GM19455 (cell line): ENCODE measurements around the gene KLC3.

Source experiments
- ATAC-seq: cut with Tn5 transposase; IDR thresholded peaks from one replicate; pipeline ENCODE4 v1.9.1; 2021; ENCODE audit not compliant: unreplicated experiment

KLC3 gene

DNA sequence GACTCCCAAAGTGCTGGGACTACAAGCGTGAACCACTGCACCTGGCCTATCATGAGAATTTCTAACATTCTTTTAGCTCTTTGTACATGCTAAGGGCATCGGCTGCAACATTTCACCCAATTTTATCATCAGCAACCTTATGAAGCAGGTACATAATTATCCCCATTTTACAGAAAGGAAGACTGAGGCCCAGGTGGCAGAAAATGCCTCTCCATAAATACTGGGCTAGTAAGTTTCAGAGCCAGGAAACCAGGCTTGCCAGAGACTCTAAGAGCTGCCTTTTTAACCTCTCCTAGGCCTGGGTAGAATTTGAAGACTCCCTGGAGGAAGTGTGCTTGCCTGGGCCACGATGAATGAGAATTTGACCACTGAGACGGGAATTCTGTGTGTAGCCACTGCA, 27.6 kb downstream of the KLC3 start:
- ATAC-seq, result no peak

DNA sequence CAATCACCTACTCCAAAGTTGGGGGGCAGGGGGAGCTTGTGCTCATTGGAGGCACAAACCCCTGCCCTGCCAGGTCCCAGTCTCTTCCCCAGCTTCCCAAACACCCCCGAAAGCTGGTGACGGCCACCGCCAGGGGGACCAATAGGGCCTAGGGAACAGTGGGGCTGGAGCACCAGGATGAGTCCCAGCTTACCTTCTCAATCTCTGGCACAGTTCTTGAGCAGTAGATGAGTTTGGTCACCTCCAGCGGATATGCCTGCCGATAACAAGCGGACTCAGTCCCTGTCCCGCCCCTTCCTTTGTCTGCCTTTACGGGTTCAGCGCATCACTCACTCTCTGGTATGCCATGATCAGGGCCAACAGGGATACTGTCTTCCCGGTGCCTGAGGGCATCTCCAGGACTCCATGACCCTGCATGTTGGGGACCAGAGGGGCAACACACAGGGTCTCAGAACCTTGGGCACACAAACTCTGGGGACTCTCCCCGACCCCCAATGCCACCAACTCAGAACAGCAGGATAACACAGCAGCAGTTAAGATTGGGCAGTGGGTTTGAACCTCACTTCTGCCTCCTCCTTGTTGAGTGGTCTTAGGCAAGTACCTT, 28.3 kb downstream of the KLC3 start:
- ATAC-seq, result no peak

DNA sequence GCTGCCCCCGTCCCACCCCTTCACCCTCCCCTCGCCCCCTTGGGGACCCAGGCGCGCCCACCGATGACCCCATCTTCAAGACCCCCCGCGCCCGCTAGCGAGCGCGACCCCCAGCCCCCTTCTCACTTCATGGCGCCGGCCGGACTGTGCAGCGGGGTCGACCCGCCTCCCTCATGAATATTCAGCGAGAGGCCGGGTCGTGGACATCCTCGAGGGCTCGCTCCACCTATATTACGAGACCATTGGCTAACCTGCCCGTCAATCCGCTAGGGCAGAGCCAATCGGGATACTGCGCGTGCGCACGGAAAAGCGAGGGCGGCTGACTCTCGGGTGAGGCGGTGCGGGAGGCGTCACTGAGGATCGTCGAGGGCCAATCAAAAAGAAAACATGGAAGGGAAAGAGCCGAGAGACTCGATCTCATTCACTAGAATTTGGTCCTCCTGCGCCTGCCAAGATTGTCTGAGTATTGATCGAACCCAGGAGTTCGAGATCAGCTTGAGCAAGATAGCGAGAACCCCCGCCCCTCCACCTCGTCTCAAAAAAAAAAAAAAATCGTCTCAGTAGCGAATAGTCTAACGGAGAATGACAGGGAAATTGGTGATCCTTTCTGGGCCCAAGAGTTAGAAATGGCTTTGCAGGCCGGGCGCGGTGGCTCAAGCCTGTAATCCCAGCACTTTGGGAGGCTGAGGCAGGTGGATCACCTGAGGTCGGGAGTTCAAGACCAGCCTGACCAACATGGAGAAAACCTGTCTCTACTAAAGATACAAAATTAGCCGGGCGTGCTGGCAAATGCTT, 30.1 kb downstream of the KLC3 start, which contains the start of gene ERCC2:
Gene ERCC2 (minus strand): TSS at position 164 of the 795 bp plus-strand sequence. CDS start 33 bp downstream, at position 131.
- peak; percentile 93 for ATAC-seq

DNA sequence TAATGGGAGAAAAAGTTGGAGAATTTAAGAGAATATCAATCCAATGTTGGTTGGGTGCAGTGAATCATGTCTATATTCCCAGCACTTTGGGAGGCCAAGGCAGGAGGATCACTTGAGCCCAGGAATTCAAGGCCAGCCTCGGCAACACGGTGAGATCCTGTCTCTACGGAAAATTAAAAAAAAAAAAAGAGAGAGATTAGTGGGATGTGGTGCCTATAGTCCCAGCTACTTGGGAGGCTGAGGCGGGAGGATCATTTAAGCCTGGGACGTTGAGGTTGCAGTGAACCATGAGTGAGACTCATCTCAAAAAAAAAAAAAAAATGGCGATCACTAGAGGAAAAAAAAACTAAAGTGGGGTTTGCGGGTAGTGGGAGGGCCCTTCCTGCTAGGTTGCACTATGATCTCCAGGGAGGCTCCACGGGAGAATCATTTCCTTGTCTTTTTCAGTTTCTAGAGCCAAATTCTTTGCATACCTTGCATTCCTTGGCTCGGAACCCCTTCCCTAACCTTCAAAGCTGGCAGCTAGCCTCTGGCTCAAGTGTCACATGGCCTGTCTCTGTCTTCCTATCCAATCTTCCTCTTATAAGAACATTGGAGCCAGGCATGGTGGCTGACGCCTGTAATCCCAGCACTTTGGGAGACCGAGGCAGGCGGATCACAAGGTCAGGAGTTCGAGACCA, 35.6 kb downstream of the KLC3 start:
- ATAC-seq, result no peak

DNA sequence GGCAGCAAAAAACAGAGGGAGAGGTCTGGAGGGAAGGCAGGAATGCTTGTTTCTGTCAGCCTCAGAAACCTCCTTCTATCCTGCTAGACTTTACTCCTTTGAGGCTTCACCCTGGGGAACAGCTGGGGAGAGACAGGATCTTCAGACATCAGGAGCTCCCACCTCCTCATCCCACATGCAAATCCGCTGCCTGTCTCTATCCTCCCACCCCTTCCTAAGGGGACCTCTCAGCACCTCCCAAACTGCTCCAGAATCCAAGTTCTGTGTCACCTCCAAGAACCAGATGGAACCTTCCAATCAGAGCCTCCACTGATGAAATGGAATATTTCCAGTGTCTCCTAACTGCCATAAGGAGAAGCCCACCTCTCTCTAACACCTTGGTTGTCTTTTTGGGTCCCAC, 39.6 kb downstream of the KLC3 start:
- no peak for ATAC-seq

DNA sequence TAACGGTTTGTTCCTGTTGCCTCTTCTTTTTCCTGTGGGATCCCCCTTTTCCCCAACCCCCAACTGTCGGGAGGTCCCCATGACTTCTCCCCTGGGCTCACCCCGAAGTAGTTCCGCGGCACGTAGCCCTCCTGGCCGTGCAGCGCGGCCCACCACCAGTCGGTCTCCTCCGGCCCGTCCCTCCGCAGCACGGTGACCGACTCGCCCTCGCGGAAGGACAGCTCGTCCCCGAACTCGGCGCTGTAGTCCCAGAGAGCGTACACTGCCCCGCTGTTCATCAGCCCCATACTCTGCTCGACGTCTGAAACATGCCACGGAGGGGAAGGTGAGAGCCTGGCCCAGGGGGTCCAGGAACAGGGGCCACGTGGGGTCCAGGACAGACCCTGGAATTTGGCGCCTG, 41.9 kb downstream of the KLC3 start:
- no peak for ATAC-seq

DNA sequence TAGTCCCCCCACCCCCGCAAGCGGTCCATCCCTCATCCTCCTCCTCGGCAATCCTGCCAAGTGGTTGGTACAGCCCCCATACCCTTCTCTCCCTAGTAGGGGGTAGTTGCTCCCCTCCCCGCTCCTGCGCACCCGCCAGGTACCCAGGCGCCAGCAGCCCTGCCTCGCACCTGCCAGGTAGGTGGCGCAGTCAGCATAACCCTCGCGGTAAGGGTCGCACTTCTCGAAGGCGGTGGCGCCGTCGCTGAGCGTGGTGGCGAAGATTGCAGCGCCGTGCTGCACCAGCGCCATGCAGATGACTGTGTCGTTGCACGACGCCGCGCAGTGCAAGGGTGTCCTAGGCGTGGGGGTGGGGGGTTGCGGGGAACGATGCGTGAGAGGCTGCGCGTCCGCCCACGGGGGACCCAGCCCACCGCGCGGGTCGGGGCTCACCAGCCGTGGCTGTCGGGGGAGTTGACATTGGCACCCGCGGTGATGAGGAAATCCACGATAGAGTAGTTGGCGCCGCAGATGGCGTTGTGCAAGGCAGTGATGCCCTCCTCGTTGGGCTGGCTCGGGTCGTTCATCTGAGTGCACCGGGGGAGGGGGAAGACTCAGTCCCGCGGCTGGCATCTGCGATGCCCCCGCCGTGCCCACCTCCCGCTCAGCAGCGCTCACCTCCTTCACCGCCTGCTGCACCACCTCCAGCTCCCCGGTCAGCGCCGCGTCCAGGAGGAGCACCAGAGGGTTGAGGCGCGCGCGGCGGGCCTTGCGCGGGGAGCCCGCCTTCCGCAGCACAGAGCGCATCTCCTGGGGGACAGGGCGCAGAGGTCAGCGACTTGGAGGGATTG, 45.1 kb downstream of the KLC3 start:
- ATAC-seq, result no peak

DNA sequence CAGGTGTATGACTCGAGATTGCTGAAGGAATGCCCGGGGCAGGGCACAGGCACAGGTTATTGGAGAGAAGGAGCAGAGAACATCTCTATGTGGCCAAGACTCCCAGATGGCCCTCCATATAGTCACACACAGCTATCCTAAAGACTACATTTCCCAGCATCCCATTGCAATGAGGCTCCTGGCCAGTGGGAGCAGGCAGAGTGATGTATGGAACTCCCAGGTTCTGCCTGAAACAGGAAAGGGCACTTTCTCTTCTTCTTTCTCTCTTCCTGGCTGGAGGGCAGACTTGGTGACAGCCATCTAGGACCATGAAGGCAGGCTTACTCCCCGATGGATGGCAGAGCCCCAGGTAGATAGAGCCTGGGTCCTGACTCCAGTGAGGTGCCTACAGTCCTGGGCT, 50.8 kb downstream of the KLC3 start:
- ATAC-seq, result no peak

DNA sequence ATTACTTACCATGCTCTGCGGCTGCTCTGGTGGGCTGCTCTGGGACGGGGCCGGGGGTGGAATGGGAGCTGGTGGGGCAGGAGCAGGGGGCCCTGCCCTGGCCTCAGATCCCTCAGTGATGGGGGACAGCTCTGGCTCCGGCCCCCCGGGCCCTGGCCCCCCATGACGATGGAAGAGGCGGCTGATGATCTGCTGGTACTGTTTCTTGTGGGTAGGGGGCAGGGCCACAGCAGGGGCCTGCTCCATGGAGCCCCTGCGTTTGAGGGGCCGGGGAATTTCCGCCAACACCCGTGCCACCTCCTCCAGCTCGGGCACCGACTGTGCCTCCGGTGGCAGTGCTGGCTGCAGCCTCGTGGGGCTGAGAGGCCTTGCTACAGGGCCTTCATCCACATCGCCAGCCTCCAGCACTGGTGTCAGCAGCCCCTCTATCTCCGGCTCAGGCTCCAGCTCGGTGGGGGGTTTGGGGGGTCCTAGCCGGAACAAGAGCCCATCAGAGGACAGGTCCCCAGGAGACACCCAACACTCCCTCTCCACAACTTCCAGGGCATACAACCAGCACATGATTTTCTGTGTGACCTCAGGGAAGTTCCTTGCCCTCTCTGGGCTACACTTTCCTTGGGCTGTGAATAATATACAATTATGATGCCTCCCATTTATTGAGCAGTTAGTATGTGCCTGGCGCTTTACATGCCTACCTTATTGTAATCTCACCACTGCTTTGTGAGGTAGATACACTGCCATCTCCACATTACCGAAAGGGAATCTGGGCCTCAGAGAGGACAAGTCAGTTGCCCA, 51.5 kb downstream of the KLC3 start:
- no peak for ATAC-seq

DNA sequence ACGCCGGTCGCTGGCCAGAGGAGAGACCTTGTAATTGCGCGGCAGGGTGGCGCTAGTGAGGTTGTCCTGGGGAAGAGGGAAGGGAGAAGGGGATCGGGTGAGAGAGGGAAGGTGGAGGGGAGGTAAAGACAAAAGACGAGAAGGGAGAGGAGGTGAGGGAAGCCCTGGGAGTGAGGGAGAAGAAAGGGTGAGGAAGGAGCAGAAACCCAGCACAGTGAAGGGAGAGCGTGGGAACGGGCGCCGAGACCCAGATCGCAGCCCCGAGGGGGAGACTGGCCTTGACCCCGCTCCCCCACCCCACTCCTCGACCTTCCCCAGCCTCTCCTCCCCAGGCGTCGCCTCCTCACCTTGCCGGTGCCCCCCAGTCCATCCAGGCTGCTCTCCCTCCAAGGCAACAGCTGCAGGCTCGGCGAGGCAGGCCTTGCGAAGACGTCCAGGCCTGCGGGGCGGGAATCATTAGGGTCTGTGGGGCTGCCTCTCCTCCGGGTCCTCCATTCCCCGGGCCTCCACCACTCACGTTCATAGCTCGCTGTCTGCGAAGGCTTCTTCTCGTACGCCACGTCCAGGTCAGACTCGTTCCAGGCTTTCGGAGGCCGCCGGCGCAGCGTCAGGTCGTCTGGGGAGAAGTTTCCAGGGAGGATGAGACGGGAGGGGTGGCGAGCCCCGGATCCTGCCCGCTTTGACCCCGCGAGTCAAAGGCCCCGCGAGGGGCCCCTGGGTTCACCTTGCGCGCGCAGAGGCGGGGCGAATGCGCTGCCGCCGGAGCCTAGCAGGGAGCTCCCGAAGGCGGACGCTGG, 55.5 kb downstream of the KLC3 start:
- ATAC-seq, result no peak

DNA sequence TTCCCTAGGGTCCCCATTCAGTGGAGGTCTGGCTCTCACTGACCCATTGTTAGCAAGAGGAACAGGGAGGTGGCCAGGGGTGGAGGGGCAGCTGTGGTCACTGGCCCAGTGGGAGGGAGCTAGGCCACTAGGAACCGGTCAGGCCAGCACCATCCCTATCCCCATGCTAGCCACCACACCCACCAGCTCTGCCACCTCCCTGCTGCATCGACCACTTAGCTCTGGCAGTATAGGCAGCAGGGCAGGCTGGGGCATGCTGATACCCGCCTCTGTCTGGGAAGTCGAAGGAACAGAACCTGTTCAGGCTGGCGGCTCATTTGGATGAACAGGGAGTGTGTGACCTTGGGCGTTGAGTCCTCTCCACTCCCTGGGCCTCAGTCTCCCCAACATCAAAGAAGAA, 59.6 kb downstream of the KLC3 start:
- ATAC-seq, result no peak
